Measurements from ENCODE around the gene LYZ. TPM values are rescaled to one million over a fixed set of nuclear protein-coding genes. Genes with fewer than 3 reads are reported as not detected.

LYZ gene
- total RNA-seq, 4 donors from 2014 or later = 2.7 to 121 (median 23.2) TPM

GRCh38 chr12:69396963-69397362 lies 48.8 kb downstream of the LYZ start:
- TF ChIP-seq POLR2A (IDR thresholded peaks at IDR 0.05) = no peak
- no peak for TF ChIP-seq CTCF (IDR thresholded peaks at IDR 0.05)
- Histone ChIP-seq H3K27ac (no peak overlapping the region), H3K36me3 (peaks cover 0 to 16% (median 0%) of the 10 kb centered on the region in 3 donors), H3K4me3 (no peak overlapping the region), H3K27me3 (peaks cover 0 to 11% (median 0%) of the 10 kb centered on the region in 4 donors), H3K9me3 (peaks cover 0 to 12% (median 11%) of the 10 kb centered on the region in 3 donors), H3K4me1 (peaks cover 0 to 19% (median 0%) of the 10 kb centered on the region in 3 donors)
- intact Hi-C loops (cut with DNase I) = no loop called here
- no peak for DNase-seq
- WGBS, 2 donors = 88 to 98% methylated on average over 3 of the region's 3 CpGs

DNA sequence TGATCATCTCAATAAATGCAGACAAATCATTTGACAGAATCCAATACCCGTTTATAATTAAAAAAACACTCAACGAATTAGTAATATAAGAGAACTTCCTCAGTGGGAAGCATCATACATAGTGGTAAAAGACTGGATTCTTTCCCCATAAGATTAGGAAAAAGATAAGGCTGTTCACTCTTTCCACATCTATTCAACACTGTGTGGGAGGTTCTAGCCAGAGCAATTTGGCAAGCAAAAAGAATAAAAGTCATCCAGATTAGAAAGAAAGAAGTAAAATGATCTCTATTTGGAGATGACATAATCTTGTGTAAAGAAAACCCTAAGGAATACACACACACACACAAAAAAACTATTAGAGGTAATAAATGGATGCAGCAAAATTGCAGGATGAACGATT lies 49.8 kb downstream of the LYZ start:
- no peak overlapping the region for H3K27ac ChIP-seq
- intact Hi-C loops (cut with DNase I) = no loop called here
- no peak for DNase-seq
- TF ChIP-seq CTCF (IDR thresholded peaks at IDR 0.05) (no peak), POLR2A (IDR thresholded peaks at IDR 0.05) (no peak)
- no peak overlapping the region for H3K4me3 ChIP-seq
- H3K4me1 ChIP-seq = peaks cover 0 to 12% (median 0%) of the 10 kb centered on the region in 3 donors
- H3K36me3 ChIP-seq = peaks cover 0 to 16% (median 0%) of the 10 kb centered on the region in 3 donors
- peaks cover 0 to 11% (median 0%) of the 10 kb centered on the region in 4 donors for H3K27me3 ChIP-seq
- peaks cover 0 to 12% (median 11%) of the 10 kb centered on the region in 3 donors for H3K9me3 ChIP-seq
- 86 to 91% methylated on average over 3 of the region's 3 CpGs for WGBS, 2 donors

- H3K27ac ChIP-seq = peak overlapping the region in 2 of 4 donors; percentile 19 to 42
- no peak for DNase-seq
- H3K36me3 ChIP-seq = peaks cover 0 to 12% (median 0%) of the 10 kb centered on the region in 3 donors
- peaks cover 0 to 8% (median 6%) of the 10 kb centered on the region in 3 donors for H3K9me3 ChIP-seq
- H3K27me3 ChIP-seq = no peaks in the 10 kb centered on the region
- TF ChIP-seq POLR2A (IDR thresholded peaks at IDR 0.05) (no peak), CTCF (IDR thresholded peaks at IDR 0.05) (no peak)
- intact Hi-C loops (cut with DNase I) = no loop called here
- no peak overlapping the region for H3K4me3 ChIP-seq
- WGBS, 2 donors = 38 to 51% methylated on average over 3 to 4 of the region's 4 CpGs
- peaks cover 0 to 14% (median 0%) of the 10 kb centered on the region in 3 donors for H3K4me1 ChIP-seq
These were observed 53.8 kb downstream of the LYZ start for GRCh38 chr12:69401940-69402339.

Small RNAs within 50 kb of the gene (small RNA-seq; reads per million reads assigned to genes)
- 0 reads per million in 4 donors for gene RN7SL804P

Other genes starting within 250 kb of the LYZ start
- 10 to 100 TPM; 16.5 to 34.3 (median 20.5) TPM for gene CPSF6, start 108.8 kb upstream of the LYZ start, total RNA-seq
- gene YEATS4, start 11.4 kb downstream of the LYZ start, total RNA-seq = 10 to 100 TPM; 15.0 to 36.9 (median 26.2) TPM
- gene FRS2, start 122.0 kb downstream of the LYZ start, total RNA-seq = 10 to 100 TPM; 22.6 to 42.0 (median 29.2) TPM
- 100 to 1,000 TPM in 3 of 4 donors, 10 to 100 TPM in 1; 45.4 to 164 (median 156) TPM for gene CCT2, start 237.1 kb downstream of the LYZ start, total RNA-seq

Measured in esophagus squamous epithelium (tissue), 5 donors.